GM18873 (cell line): ENCODE measurements around the gene BANF1.
A peak's percentile ranks its signal among the peaks of the same experiment; 100 is the strongest.

Experiments
- ATAC-seq: cut with Tn5 transposase; IDR thresholded peaks from one replicate; pipeline ENCODE4 v1.9.1; 2021; ENCODE audit warnings: mild to moderate bottlenecking, moderate library complexity, moderate number of reproducible peaks; ENCODE audit not compliant: unreplicated experiment, low FRiP score

Gene BANF1

DNA sequence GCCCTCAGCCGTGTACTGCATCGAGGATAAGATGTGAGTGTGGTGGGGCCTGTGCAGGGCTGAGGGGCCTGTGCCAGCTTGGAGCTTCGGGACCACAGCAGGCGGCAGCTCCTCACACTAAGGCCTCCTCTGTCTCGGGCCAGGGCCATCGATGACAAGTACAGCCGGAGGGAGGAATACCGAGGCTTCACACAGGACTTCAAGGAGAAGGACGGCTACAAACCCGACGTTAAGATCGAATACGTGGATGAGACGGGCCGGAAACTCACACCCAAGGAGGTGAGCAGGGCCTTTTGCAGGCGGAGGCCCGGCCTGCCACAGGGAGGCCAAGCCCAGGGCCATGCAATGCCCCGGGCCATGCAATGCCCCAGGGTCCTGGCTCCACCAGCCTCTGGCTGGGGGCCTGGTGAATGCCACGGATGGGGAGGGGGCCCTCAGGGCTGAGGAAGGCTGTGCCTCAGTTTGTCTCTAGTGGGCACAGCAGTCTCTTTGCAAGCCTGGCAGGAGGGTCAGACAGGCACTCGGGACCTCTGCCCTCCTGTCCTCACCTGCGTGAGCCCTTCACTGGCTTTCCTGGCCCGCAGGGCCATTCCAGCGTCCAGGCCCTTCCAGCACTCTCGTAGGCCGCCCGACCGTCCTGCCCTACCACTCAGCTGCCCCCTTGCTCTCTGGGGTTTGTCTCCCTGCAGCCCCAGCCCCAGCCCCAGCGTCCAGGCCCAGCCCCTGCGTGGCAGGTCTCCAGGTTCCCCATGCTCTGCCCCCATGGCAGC, 24.5 kb upstream of the BANF1 start:
- ATAC-seq, result no peak

DNA sequence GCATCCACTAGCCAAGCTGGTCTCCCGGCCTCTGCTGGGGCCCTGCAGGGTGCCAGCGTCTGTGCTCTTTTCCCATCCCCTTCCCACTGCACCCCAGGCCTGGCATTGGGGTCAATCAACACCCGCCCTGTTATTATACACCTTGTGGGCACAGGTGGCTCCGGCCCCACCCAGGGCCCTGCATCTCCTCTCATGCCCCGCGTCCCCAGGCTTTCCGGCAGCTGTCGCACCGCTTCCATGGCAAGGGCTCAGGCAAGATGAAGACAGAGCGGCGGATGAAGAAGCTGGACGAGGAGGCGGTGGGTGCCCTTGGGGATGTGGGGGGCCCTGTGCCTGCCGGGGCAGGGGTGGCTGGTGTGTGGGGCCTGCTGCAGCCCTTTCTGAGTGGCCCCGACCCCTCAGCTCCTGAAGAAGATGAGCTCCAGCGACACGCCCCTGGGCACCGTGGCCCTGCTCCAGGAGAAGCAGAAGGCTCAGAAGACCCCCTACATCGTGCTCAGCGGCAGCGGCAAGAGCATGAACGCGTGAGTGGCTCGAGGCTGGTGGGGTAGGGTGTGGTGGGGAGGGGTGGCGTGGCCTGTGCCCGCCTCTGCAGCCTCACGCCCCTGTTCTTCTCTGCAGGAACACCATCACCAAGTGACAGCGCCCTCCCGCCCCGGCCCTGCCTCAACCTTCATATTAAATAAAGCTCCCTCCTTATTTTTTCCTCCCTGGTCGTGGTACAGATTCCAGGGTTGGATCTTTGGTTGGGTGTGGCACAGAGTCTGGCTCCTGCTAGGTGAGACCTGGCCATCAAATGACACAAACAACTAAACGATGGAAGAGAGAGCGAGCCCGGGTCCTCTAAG, 23.7 kb upstream of the BANF1 start:
- ATAC-seq, result no peak

DNA sequence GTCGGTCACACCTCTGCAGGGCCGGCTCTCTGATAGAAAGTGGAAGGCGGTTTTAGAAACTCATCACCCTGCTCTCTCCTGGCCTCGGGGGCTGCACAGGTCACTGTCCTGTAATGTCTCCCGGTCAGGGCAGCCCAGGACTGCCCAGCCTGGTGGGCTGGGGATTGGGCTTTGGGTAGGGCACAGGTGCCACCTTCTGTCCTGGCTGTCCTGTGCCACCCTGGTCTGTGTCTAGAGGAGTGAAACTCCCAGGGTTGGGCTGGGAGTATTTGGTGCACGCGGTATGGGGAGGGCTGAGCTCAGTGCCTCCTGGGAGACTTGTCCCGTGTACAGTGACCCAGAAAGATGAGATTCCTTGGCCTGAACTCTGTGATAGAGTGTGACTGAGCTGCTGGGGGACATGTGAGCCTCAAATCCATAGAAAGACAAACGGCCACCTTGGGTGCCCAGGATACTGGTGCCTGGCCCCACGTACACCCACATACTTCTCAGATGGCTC, 23.0 kb upstream of the BANF1 start:
- no peak for ATAC-seq

DNA sequence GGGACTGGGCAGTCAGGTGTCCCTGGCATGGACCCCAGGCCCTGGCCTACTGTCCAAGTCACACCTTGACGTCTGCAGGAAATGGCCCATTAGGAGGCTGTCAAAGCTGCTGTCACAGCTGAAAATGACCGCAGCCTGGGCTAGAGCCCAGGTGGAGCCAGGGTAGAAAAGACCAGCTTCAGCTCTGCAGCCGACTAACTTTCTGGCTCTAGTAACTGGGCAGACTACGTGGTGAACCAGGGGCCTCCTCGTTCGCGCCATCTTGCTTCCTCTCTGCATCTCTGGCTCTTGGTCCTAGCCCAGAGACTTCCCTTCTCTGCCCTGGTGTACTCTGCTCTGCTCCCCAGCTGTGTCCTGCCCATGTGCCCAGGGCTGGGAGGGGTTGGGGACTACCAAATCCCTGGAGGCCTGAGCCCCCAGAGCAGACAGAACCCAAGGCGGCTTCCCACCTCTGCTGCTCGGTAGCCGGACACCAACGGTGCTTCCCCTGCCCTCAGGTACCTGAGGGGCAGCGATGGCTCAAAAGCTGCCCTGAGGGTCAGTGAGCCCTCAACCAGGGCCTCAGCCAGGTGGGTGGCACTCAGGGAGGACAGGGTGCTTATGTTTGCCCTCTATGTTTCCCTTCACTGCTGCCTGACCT, 21.1 kb upstream of the BANF1 start:
- no peak for ATAC-seq

DNA sequence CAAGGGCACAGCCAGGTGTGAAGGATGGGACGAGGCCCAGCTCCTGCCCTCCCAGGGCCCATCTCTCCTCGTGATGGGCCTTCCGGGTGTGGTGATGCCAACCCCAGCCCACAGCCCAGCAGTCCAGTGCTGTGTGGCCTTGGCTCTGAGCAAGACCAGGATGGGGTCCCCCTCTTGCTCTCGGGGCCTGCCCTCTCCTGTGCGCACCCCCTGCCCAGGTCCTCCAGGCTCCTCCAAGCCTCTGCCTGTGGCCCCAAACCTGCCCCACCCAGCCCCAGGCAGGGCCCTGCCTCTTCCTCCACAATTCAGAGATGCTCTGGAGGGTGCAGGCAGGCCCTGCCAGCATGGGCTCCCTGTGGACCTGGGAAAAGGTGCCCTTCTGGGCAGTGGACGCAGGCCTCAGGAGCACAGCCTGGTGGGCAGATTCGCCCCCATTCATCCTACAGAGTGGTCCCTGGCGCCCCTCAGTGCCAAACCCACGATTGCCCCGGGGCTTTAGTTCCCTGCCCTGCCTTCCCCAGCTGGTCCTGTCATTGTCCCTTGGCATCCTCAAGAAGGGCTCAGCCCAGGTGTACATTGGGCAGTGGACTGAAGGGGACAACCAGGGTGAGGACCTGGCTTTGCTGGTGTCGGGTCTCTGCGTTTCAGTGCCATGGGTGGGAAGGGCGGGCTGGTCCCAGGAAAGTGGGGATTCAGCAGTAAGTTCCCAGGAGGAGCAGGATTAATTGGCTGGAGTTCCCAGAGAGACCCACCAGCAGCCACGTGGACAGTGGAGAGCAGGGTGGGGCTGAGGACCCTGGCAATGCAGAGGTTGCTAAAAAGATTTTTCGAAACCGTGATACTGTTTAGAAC, 20.1 kb upstream of the BANF1 start:
- no peak for ATAC-seq

DNA sequence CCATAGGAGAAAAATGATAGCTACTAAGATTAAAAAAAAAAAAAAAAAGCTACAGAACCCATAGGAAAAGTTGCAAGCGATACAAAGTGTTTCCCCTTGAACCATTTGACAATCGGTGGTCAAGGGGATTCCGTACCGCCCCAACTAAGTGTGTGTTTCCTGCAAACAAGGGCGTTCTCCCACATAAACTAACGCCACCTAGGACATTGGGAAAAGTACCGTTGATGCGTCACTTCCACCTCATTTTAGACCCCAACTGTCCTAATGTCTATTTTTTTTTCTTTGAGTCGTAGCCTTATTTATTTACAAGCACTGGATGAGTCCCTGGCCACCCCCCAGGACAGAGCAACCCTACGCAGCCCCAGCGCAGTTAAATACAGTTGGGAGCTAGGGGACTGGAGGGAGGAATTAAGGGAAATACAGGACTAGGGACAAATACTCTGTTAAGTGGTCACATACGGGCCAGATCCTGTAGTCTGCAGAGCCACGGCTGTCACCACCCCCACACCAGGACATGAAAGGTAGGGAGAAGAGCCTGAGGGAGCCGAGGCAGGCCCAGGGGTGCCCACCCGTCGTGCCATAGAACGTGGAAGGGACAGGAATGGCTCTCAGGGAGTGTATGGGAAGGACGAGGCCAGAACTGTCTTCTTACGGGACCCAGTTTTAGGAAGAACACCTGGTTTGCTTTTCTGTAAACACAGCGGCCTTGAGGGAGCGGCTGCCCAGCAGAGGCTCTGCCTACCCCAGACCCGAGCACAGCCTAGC, 19.3 kb upstream of the BANF1 start:
- no peak for ATAC-seq

DNA sequence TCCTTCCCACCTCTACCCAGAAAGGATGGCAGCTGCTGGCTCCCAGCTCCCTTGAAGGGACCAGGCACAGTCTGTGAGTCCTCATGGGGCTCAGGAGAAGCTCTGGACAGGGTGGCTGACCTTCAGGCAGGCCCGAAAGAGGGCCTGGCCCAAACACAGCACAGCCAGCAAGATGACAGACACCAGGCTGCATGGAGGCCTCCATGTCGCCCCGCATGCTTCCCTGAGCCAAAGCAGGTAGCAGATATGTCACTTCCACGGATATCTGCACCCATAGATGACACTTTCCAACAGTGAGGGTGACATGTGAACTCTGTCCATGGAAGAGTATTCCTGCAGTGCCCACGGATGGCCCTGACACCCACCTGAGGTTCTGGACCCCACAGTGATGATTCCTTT, 18.7 kb upstream of the BANF1 start:
- ATAC-seq, result no peak

DNA sequence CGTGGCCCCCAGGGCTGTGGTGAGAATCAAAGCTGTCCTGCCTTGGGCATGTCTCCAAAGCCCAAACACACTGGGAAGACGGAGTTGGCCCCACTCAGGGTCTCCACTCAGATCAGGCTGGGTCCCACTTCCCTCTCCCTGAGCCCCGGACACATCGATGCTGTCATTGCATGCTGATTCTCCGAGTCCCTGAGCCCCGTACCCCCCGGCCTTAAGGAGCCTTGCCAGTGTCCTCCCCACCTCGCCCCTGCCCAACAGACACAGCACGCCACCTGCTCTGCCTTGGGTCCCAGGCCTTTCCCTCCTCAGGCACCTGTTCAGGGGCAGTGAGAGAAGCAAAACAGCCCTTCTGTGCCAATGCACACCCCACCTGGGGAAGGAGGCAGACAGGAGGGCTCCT, 15.0 kb upstream of the BANF1 start:
- ATAC-seq, result no peak

DNA sequence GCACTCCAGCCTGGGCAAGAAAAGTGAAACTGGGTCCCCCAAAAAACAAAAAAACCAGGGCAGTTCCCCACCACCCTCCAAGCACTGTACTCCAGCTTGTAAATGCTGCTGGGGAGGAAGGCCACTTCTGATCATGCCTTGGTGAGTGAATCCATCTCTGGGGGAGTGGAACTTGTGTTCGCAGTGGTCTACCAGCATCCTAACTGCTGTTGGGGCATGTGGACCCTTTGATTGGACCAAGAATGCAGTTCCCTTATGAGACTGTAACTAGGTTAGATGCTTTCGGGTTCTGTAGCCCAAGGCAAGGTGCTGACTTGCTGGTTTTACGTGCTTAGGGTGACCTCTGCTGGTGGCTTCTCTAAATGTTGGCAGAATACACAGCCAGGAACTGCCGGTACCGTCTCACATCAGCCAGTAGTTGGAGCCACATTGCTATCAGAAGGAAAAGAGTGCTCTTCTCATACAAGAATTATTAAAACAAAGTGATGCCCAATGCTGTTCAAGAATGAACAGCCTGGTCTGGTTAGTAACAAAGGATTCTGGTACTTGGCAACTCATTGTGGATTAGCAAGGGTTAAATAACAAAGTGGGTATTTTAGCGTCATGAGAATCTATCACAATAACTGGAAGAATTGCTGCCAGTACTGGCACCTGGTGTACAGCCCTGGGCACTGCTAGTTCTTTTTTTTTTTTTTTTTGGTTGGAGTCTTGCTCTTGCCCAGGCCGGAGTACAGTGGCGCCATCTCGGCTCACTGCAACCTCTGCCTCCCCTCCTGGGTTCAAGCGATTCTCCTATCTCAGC, 13.3 kb upstream of the BANF1 start:
- peak; percentile 87 for ATAC-seq

DNA sequence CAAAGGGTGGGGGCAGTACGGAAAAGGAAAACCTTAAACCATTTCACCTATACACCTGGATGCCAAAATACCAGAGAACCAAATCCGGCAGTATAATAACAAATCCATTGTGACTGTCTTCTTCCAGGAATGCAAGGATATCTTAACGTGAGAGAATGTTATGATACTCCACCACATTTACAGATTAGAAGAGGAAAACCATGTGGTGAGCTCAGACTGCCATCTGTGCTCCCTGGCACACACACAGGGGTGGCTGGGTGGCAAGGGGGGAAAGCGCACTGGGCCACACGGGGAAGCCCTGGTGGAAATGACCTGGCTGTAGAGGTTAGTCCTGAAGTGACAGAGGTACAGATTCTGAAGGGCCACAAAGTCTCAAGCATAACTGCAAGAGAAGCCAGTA, 10.2 kb upstream of the BANF1 start:
- ATAC-seq, result no peak

DNA sequence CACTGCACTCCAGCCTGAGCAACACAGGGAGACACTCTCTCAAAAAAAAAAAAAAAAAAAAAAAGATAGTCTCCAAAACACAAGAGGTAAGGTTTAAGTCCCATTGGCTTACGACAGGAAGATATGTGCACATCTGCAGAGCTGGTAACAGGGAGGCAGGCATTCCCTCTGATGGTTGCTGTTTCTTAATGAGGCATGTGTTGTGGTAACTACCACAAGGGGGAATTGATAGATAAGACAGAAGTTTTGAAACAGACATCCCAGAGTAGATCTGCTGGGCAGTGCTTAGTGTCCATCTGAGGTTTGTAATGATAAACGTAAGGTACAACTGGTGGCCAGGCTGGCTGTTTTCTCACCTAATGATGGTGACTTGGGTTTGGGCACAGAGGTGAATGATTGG, 5.0 kb upstream of the BANF1 start:
- ATAC-seq, result no peak

DNA sequence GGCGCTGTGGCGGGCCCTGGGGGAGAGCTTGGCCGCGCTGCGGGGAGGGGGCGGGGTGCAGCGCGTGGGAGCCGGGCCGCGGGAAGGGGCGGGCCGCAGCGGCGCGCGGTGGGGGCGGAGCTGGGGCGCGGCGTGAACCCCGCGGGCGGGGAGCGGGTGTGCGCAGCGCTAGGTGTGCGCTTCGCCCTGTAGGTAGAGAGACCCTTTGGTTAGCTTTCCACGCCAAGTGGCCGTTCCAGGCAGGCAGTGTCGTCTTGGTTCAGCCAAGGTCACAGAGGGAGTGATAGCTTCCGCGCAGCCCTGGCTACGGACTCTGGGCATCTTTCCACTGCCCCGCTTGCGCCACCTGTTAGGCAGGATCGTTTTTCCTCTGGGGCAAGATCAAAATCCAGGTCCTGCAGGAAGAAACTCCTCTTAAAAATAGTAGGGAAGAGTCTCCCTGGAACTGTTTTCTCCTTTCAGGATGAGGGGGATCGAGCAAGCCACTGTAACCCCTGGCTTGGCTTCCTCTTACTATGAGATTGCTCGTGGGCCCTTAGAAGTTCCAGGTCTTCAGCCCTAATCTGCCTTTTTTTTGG, 434 bp downstream of the BANF1 start:
- ATAC-seq, result peak; percentile 17

DNA sequence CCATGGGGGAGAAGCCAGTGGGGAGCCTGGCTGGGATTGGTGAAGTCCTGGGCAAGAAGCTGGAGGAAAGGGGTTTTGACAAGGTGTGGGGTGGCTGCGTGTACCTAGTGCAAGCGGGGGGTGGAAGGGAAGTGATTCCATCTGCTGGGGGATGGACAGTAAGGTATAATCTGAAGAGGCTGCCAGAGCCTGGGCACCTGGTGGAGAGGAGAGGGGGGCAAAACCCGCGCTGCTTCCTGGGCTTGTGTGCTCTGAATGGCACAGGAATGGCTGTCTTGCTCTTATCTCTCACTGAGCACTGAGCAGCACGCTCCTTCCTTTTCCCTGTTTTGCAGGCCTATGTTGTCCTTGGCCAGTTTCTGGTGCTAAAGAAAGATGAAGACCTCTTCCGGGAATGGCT, 988 bp downstream of the BANF1 start:
- ATAC-seq, result no peak

DNA sequence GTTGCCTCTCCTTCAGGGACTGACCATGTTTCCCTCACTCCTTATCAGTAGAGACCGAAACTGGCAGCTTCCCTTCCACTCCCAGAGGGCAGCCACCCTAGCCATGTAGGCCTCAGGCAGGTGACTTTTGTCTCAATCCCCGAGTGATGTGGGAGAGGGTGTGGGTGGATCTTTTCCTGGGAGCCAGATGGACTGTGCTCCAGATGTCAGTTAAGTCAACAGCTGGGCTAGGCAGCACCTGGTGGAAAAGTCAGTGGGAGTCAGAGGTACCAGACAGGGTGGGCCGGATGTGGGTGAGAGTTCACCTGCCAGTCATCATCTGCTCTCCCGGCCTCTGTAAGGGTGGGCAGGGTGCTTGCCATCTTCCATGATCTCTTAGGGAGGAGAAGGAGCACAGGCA, 1.9 kb downstream of the BANF1 start:
- ATAC-seq, result no peak

DNA sequence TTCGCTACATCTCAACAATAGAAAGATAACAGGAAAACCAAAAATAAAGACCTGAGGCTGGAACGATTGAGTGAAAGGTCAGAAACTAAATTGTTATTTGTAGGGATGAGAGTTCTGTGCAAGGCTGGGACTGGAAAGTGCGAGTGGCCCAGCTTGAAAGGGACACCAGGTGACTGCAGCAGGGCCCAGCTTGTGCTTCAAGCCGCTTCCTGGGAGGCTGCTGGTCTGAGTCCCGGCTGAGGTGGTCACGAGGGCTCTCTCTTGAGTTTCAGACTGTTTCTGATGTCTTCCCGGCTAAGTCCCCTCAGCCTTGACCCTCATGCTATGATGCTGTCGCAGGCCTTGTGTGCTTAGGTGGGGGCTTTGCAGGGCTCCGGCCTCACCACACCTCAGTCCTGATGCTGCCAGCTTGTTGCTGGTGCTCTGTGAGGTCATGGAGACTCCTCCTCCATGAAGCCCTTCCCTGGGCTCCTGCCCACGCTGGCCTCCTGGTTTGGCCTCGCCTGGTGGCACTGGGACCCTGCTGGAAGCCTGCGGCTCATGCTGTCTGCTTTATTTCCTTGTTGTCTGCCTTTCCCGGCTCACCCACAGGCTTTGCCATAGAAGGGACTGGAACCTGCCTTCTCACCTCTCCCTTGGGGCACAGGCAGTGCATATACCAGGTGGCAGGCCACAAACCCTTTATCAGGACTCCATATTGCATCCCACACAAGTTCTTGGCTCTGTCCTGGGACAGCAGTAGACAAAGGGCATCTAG, 4.0 kb downstream of the BANF1 start:
- no peak for ATAC-seq

DNA sequence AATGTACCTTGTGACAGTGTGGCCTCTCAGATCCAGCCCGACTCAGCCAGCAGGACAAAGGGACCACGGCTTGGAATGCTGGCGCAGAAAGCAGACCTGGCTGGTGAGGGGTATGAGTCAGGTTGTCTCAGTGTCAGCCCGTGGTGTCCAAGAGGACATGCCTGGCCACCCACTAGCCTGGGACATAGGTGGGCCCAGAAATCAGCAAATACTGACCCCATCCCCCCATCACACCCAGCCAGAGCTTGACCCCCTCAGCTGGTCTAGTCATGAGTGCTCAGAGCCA, 4.5 kb downstream of the BANF1 start:
- ATAC-seq, result no peak

DNA sequence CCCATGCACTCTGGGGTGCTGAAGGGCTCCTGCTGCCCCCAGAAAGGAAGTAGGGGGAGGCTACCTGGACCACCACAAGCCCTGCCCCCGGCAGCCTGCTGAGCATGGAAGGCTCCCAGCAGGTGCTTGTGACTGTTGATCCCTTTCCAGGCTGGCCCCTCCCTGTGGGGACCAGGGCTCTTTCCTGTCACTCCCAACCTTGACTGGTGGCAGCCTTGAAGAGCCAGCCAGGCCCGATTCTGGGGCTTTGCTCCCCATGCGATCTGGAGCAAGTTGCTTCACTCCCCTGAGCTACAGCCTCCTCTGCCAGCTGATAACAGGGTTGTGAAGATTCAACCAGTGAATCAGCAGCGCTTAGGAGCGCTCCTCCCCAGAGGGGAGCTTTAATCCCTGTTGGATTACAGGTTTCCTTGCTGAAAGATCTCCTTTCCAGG, 4.9 kb downstream of the BANF1 start:
- ATAC-seq, result no peak

DNA sequence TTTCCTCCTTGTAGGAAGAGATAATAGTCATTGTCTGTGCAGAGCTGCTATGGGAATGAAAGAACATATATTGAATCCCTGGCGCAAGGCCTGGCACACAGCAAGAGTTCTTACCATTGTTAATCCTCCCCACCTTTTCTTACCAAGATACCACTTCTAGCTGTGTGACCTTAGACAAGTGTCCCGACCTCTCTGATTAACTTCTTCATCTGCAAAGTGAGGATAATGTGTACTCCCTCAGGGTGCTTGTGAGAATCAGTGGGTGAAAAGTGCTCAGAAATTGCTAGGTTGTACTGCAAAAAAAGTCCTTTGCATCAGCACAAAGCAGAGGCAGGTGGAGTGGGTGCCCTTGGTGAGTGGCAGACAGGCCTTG, 5.8 kb downstream of the BANF1 start:
- ATAC-seq, result no peak
